ENCODE measurements around the gene KRT38. TPM values are rescaled to one million over a fixed set of nuclear protein-coding genes. Genes with fewer than 3 reads are reported as not detected.
A peak's percentile ranks its signal among the peaks of the same experiment; 100 is the strongest.

Gene KRT38
- total and polyA plus RNA-seq, 3 experiments from 2014 or later = not detected

DNA sequence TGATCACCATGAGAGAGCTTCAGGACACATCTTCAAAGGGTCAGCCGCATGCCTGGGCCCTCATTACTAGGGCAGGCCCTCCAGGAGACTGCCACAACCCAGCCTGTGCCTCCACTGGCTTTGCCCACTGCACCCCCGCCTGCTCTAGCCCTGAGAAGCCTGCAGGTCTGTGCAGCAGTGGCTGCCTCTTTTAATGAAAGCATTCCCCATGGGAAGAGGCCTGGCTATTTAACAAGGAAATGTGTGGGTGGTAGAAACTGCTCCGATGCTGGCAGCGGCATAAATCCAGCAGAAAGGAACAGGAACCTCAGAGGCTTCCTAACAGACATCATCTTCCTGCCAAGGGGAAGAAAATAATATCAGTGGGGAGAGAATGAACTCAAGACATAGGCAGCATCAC is 26.8 kb upstream of the KRT38 start:
- H3K27me3 ChIP-seq (ENCODE audit: insufficient read depth, low read length, poor library complexity, severe bottlenecking) = no peaks in the 10 kb centered on the region
- no peaks in the 10 kb centered on the region for H3K9me3 ChIP-seq (ENCODE audit: low read length)
- no peak overlapping the region for H3K27ac ChIP-seq (ENCODE audit: low read depth, low read length)
- no peaks in the 10 kb centered on the region for H3K4me1 ChIP-seq (ENCODE audit: insufficient read depth, low read length)
- no peaks in the 10 kb centered on the region for H3K36me3 Mint-ChIP-seq
- H3K27me3 Mint-ChIP-seq = peaks cover 19 to 30% of the 10 kb centered on the region in 2 donors
- H3K4me3 Mint-ChIP-seq = no peak overlapping the region
- no peak overlapping the region for H3K4me3 ChIP-seq (ENCODE audit: low read length)
- H3K4me1 Mint-ChIP-seq = peaks cover 0 to 5% (median 0%) of the 10 kb centered on the region in 3 donors
- peaks cover 0 to 3% (median 2%) of the 10 kb centered on the region in 5 donors for H3K9me3 Mint-ChIP-seq
- H3K27ac Mint-ChIP-seq = no peak overlapping the region
- ChIA-PET CTCF (no interaction called here), POLR2A (no interaction called here)
- no peak for DNase-seq
- H3K36me3 ChIP-seq (ENCODE audit: insufficient read depth, low read length) = no peaks in the 10 kb centered on the region

- ChIA-PET CTCF (no interaction called here), POLR2A (no interaction called here)
- Mint-ChIP-seq H3K36me3 (no peaks in the 10 kb centered on the region), H3K4me3 (no peak within 1 kb of the TSS), H3K27ac (no peak within 1 kb of the TSS), H3K27me3 (peaks cover 20 to 27% of the 10 kb centered on the region in 2 donors), H3K4me1 (peaks cover 0 to 5% (median 0%) of the 10 kb centered on the region in 3 donors), H3K9me3 (peaks cover 0 to 3% (median 2%) of the 10 kb centered on the region in 5 donors)
- Histone ChIP-seq H3K27me3 (ENCODE audit: insufficient read depth, low read length, poor library complexity, severe bottlenecking) (no peaks in the 10 kb centered on the region), H3K4me3 (ENCODE audit: low read length) (no peak within 1 kb of the TSS), H3K27ac (ENCODE audit: low read depth, low read length) (no peak within 1 kb of the TSS), H3K4me1 (ENCODE audit: insufficient read depth, low read length) (no peaks in the 10 kb centered on the region), H3K9me3 (ENCODE audit: low read length) (no peaks in the 10 kb centered on the region), H3K36me3 (ENCODE audit: insufficient read depth, low read length) (no peaks in the 10 kb centered on the region)
- DNase-seq = no peak
These were observed 26.2 kb upstream of the KRT38 start, which contains the start of gene KRT32 for GRCh38 chr17:41466988-41467387. Gene KRT32 (minus strand): TSS chr17:41467386. CDS start chr17:41467325, 61 bp downstream.

DNA sequence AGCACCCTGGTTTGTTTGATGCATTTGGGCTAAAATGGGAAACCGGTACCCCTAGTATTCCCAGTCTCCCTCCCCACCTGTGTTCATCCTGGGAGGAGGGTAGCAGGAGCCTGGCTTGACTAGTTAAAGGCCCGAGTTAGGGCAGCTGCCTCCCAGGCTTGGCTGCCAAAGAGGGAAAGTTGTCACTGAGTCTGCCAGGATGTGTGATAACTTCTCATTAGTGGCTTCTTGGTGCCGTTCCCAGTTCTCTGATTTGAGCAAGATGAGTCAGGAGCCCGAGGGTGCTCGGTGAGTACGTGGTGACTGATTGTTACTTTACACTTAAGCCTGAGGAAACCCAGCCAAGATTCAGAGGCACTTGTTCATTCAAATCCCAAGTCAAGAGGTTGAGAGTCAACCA is 23.9 kb upstream of the KRT38 start:
- Mint-ChIP-seq H3K4me1 (no peaks in the 10 kb centered on the region), H3K27ac (no peak overlapping the region), H3K36me3 (no peaks in the 10 kb centered on the region), H3K27me3 (peaks cover 28 to 34% of the 10 kb centered on the region in 2 donors), H3K9me3 (peaks cover 0 to 3% (median 2%) of the 10 kb centered on the region in 5 donors), H3K4me3 (no peak overlapping the region)
- no peaks in the 10 kb centered on the region for H3K4me1 ChIP-seq (ENCODE audit: insufficient read depth, low read length)
- no peaks in the 10 kb centered on the region for H3K36me3 ChIP-seq (ENCODE audit: insufficient read depth, low read length)
- ChIA-PET POLR2A (no interaction called here), CTCF (no interaction called here)
- no peak overlapping the region for H3K4me3 ChIP-seq (ENCODE audit: low read length)
- no peak overlapping the region for H3K27ac ChIP-seq (ENCODE audit: low read depth, low read length)
- H3K27me3 ChIP-seq (ENCODE audit: insufficient read depth, low read length, poor library complexity, severe bottlenecking) = no peaks in the 10 kb centered on the region
- DNase-seq = no peak
- no peaks in the 10 kb centered on the region for H3K9me3 ChIP-seq (ENCODE audit: low read length)

GRCh38 chr17:41464173-41464572 is 23.4 kb upstream of the KRT38 start:
- CTCF ChIA-PET = no interaction called here
- no peaks in the 10 kb centered on the region for H3K36me3 Mint-ChIP-seq

DNA sequence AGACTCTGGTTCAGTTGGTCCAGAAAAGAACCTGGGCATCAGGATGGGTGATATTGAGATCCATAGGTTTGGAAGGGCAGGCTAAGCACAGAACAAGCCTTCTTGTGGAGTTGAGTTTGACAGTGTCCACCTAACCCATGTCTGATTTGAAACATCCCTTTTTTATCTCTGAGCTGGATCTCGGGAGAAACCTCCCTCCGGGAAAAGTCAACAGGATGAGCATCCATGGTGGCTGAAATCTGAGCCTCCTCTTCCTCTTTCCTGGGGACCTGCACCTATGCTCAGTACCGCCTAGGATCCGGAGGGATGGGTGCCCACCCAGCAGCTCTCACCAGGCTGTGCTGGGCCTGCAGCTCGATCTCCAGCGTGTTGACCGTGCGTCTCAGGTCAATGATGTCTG is 23.0 kb upstream of the KRT38 start:
- Mint-ChIP-seq H3K9me3 (peaks cover 0 to 3% (median 2%) of the 10 kb centered on the region in 5 donors), H3K27ac (no peak overlapping the region), H3K4me3 (no peak overlapping the region), H3K4me1 (no peaks in the 10 kb centered on the region), H3K27me3 (peaks cover 28 to 38% of the 10 kb centered on the region in 2 donors), H3K36me3 (no peaks in the 10 kb centered on the region)
- Histone ChIP-seq H3K27ac (ENCODE audit: low read depth, low read length) (no peak overlapping the region), H3K27me3 (ENCODE audit: insufficient read depth, low read length, poor library complexity, severe bottlenecking) (no peaks in the 10 kb centered on the region), H3K4me1 (ENCODE audit: insufficient read depth, low read length) (no peaks in the 10 kb centered on the region), H3K4me3 (ENCODE audit: low read length) (no peak overlapping the region), H3K9me3 (ENCODE audit: low read length) (no peaks in the 10 kb centered on the region), H3K36me3 (ENCODE audit: insufficient read depth, low read length) (no peaks in the 10 kb centered on the region)
- POLR2A ChIA-PET = interaction anchor here (0.5 kb wide), 1 partner anchor 11 kb away, joined by 3 read pairs; no protein-coding TSS in a partner anchor
- CTCF ChIA-PET = no interaction called here
- DNase-seq = no peak

More at GRCh38 chr17:41464173-41464572, 23.4 kb upstream of the KRT38 start:
- peaks cover 0 to 3% (median 2%) of the 10 kb centered on the region in 5 donors for H3K9me3 Mint-ChIP-seq
- no peak for DNase-seq
- Histone ChIP-seq H3K9me3 (ENCODE audit: low read length) (no peaks in the 10 kb centered on the region), H3K27ac (ENCODE audit: low read depth, low read length) (no peak overlapping the region), H3K36me3 (ENCODE audit: insufficient read depth, low read length) (no peaks in the 10 kb centered on the region), H3K4me3 (ENCODE audit: low read length) (no peak overlapping the region), H3K27me3 (ENCODE audit: insufficient read depth, low read length, poor library complexity, severe bottlenecking) (no peaks in the 10 kb centered on the region), H3K4me1 (ENCODE audit: insufficient read depth, low read length) (no peaks in the 10 kb centered on the region)
- H3K4me3 Mint-ChIP-seq = no peak overlapping the region
- H3K27ac Mint-ChIP-seq = no peak overlapping the region
- H3K27me3 Mint-ChIP-seq = peaks cover 28 to 38% of the 10 kb centered on the region in 2 donors
- POLR2A ChIA-PET = no interaction called here
- H3K4me1 Mint-ChIP-seq = no peaks in the 10 kb centered on the region

- ChIA-PET POLR2A (no interaction called here), CTCF (interaction anchor here (0.6 kb wide), 1 partner anchor 372 kb away, joined by 3 read pairs; no protein-coding TSS in a partner anchor)
- Mint-ChIP-seq H3K27me3 (peaks cover 27 to 37% of the 10 kb centered on the region in 2 donors), H3K9me3 (peaks cover 0 to 2% (median 0%) of the 10 kb centered on the region in 5 donors), H3K4me1 (no peaks in the 10 kb centered on the region), H3K4me3 (no peak overlapping the region), H3K36me3 (no peaks in the 10 kb centered on the region), H3K27ac (no peak overlapping the region)
- no peak overlapping the region for H3K27ac ChIP-seq (ENCODE audit: low read depth, low read length)
- H3K36me3 ChIP-seq (ENCODE audit: insufficient read depth, low read length) = no peaks in the 10 kb centered on the region
- no peaks in the 10 kb centered on the region for H3K9me3 ChIP-seq (ENCODE audit: low read length)
- H3K4me1 ChIP-seq (ENCODE audit: insufficient read depth, low read length) = no peaks in the 10 kb centered on the region
- no peak overlapping the region for H3K4me3 ChIP-seq (ENCODE audit: low read length)
- no peak for DNase-seq
- no peaks in the 10 kb centered on the region for H3K27me3 ChIP-seq (ENCODE audit: insufficient read depth, low read length, poor library complexity, severe bottlenecking)
These were observed 21.9 kb upstream of the KRT38 start for GRCh38 chr17:41462705-41463104.

DNA sequence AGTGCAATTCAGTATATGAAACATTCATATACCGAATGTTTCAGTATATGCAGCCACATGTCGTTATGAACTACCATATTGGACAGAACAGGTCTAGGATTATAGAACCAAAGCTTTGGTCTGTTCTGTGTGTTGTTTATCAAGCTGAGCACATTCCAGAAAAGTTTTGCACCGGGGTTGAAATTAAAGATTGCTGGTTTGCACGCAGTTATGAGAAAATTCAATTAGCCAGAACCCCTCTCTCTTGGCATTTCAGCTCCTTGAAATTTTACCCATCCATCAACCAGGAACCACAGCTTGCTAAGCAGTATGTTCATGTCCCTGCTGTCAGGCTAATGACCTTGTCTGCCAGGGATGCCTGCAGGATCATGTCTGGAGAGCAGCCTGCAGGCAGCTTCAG is 16.9 kb upstream of the KRT38 start:
- peaks cover 12 to 15% of the 10 kb centered on the region in 2 donors for H3K27me3 Mint-ChIP-seq
- Histone ChIP-seq H3K4me3 (ENCODE audit: low read length) (no peak overlapping the region), H3K27me3 (ENCODE audit: insufficient read depth, low read length, poor library complexity, severe bottlenecking) (no peaks in the 10 kb centered on the region), H3K36me3 (ENCODE audit: insufficient read depth, low read length) (no peaks in the 10 kb centered on the region), H3K27ac (ENCODE audit: low read depth, low read length) (no peak overlapping the region), H3K4me1 (ENCODE audit: insufficient read depth, low read length) (no peaks in the 10 kb centered on the region), H3K9me3 (ENCODE audit: low read length) (no peaks in the 10 kb centered on the region)
- H3K4me1 Mint-ChIP-seq = no peaks in the 10 kb centered on the region
- CTCF ChIA-PET = no interaction called here
- POLR2A ChIA-PET = no interaction called here
- DNase-seq = no peak
- H3K27ac Mint-ChIP-seq = peak overlapping the region in 1 of 8 donors; percentile 15
- H3K9me3 Mint-ChIP-seq = no peaks in the 10 kb centered on the region
- H3K36me3 Mint-ChIP-seq = no peaks in the 10 kb centered on the region
- no peak overlapping the region for H3K4me3 Mint-ChIP-seq

- H3K27ac Mint-ChIP-seq = no peak overlapping the region
- no peaks in the 10 kb centered on the region for H3K36me3 ChIP-seq (ENCODE audit: insufficient read depth, low read length)
- no peaks in the 10 kb centered on the region for H3K9me3 Mint-ChIP-seq
- H3K4me3 Mint-ChIP-seq = no peak overlapping the region
- no peak for DNase-seq
- CTCF ChIA-PET = no interaction called here
- H3K27me3 ChIP-seq (ENCODE audit: insufficient read depth, low read length, poor library complexity, severe bottlenecking) = no peaks in the 10 kb centered on the region
- H3K27me3 Mint-ChIP-seq = peaks cover 12 to 19% of the 10 kb centered on the region in 2 donors
- no peaks in the 10 kb centered on the region for H3K4me1 Mint-ChIP-seq
- no peaks in the 10 kb centered on the region for H3K4me1 ChIP-seq (ENCODE audit: insufficient read depth, low read length)
- H3K9me3 ChIP-seq (ENCODE audit: low read length) = no peaks in the 10 kb centered on the region
- POLR2A ChIA-PET = no interaction called here
- H3K27ac ChIP-seq (ENCODE audit: low read depth, low read length) = no peak overlapping the region
- no peak overlapping the region for H3K4me3 ChIP-seq (ENCODE audit: low read length)
- no peaks in the 10 kb centered on the region for H3K36me3 Mint-ChIP-seq
These were observed 15.4 kb upstream of the KRT38 start for GRCh38 chr17:41456204-41456603.

DNA sequence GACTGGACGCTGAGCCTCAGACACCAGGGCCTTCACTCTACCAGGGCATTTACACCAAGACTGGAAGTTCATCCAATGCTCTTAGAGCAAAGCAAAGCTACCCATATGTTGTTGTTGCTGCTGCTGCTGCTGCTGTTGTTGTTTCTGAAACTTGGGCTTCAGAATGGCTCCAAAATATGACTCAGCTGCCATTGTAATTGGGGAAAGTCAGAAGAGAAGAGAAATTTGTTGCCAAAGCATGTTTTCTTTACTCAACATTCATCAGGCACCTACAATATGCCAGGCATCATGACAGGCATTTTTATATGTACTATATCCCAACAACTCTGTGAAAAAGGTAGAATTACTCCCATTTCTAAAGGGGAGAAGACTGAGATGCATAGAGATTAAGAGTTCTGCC is 14.5 kb upstream of the KRT38 start:
- H3K4me1 ChIP-seq (ENCODE audit: insufficient read depth, low read length) = no peaks in the 10 kb centered on the region
- ChIA-PET CTCF (no interaction called here), POLR2A (no interaction called here)
- no peak for DNase-seq
- Mint-ChIP-seq H3K27me3 (peaks cover 7 to 23% of the 10 kb centered on the region in 2 donors), H3K36me3 (no peaks in the 10 kb centered on the region), H3K27ac (peak overlapping the region in 1 of 8 donors; percentile 52), H3K4me1 (no peaks in the 10 kb centered on the region), H3K4me3 (no peak overlapping the region), H3K9me3 (no peaks in the 10 kb centered on the region)
- no peaks in the 10 kb centered on the region for H3K36me3 ChIP-seq (ENCODE audit: insufficient read depth, low read length)
- H3K27ac ChIP-seq (ENCODE audit: low read depth, low read length) = no peak overlapping the region
- no peak overlapping the region for H3K4me3 ChIP-seq (ENCODE audit: low read length)
- H3K9me3 ChIP-seq (ENCODE audit: low read length) = no peaks in the 10 kb centered on the region
- H3K27me3 ChIP-seq (ENCODE audit: insufficient read depth, low read length, poor library complexity, severe bottlenecking) = no peaks in the 10 kb centered on the region

Data from CD8-positive, alpha-beta memory T cell (primary cell).